Neural cell (in vitro differentiated cells): ENCODE data around the gene SMIM36. TPM values are rescaled to one million over a fixed set of nuclear protein-coding genes. Genes with fewer than 3 reads are reported as not detected.

ENCODE experiments used
- H2AFZ ChIP-seq: fragments of 200-600, 300-800 bp; sonication (generic), shearing (Covaris generic); 2 replicates; pipeline ENCODE4 v1.6.0; 2014; ENCODE audit warnings: low read depth, mild to moderate bottlenecking, antibody characterized with exemption, low read length, moderate library complexity
- H3F3A ChIP-seq: fragments of 200-600 bp; shearing (Covaris generic); 2 replicates; pipeline ENCODE4 v1.6.1; 2016; ENCODE audit warnings: mild to moderate bottlenecking, moderate library complexity, mixed read lengths, antibody characterized with exemption, low read length; ENCODE audit not compliant: insufficient read depth, poor library complexity, severe bottlenecking
- H3K27ac ChIP-seq: fragments of 200-600, 300-800 bp; sonication (generic), shearing (Covaris generic); 2 replicates; pipeline ENCODE4 v1.5.1; 2014; ENCODE audit warnings: mild to moderate bottlenecking, low read length, moderate library complexity
- H3K27me3 ChIP-seq: fragments of 300-800, 200-600 bp; sonication (generic), shearing (Covaris generic); 2 replicates; pipeline ENCODE4 v1.6.0; 2014; ENCODE audit warnings: mild to moderate bottlenecking, low read depth, low read length, moderate library complexity; ENCODE audit not compliant: insufficient read depth
- H3K36me3 ChIP-seq: fragments of 300-800, 200-600 bp; sonication (generic), shearing (Covaris generic); 2 replicates; pipeline ENCODE4 v1.5.1; 2014; ENCODE audit warnings: mild to moderate bottlenecking, antibody characterized with exemption, low read length, moderate library complexity; ENCODE audit not compliant: insufficient read depth
- H3K4me2 ChIP-seq: fragments of 300-800, 200-600 bp; sonication (generic), shearing (Covaris generic); 2 replicates; pipeline ENCODE4 v1.6.0; 2014; ENCODE audit warnings: mild to moderate bottlenecking, low read length
- H3K4me3 ChIP-seq: fragments of 300-800, 200-600 bp; sonication (generic), shearing (Covaris generic); 2 replicates; pipeline ENCODE4 v1.5.1; 2014; ENCODE audit warnings: mild to moderate bottlenecking, low read length, moderate library complexity
- H3K79me2 ChIP-seq: fragments of 200-600 bp; shearing (Covaris generic); replicated peaks from 2 replicates; pipeline ENCODE4 v1.6.0; 2014; ENCODE audit warnings: mild to moderate bottlenecking, low read length, moderate library complexity; ENCODE audit not compliant: insufficient read depth
- H3K9ac ChIP-seq: fragments of 300-800, 200-600 bp; sonication (generic), shearing (Covaris generic); 2 replicates; pipeline ENCODE4 v1.6.1; 2016; ENCODE audit warnings: mild to moderate bottlenecking, low read length, mixed read lengths
- H3K9me2 ChIP-seq: fragments of 200-600 bp; shearing (Covaris generic); 2 replicates; pipeline ENCODE4 v1.6.1; 2016; ENCODE audit warnings: mild to moderate bottlenecking, low read length, mixed read lengths; ENCODE audit not compliant: insufficient read depth
- H3K9me3 ChIP-seq: fragments of 200-600, 300-800 bp; sonication (generic), shearing (Covaris generic); 2 replicates; pipeline ENCODE4 v1.6.1; 2016; ENCODE audit warnings: mild to moderate bottlenecking, mixed run types, low read length, moderate library complexity, mixed read lengths
- H4K20me1 ChIP-seq: fragments of 200-600 bp; shearing (Covaris generic); 2 replicates; pipeline ENCODE4 v1.6.1; 2016; ENCODE audit warnings: mild to moderate bottlenecking, mixed run types; ENCODE audit not compliant: insufficient read depth
- EP300 ChIP-seq: fragments of 450-650 bp; conservative IDR thresholded peaks from 2 replicates; pipeline ENCODE4 v1.6.1; 2014; ENCODE audit warnings: antibody characterized with exemption, mild to moderate bottlenecking, moderate library complexity; ENCODE audit not compliant: poor library complexity, severe bottlenecking
- EZH2 ChIP-seq: fragments of 200-600, 300-800 bp; shearing (Covaris generic), sonication (generic); IDR thresholded peaks from 2 replicates; pipeline ENCODE4 v1.6.1; 2014; ENCODE audit warnings: antibody characterized with exemption, low read length, borderline replicate concordance, mild to moderate bottlenecking; ENCODE audit not compliant: insufficient read depth, poor library complexity, severe bottlenecking
- MXI1 ChIP-seq: fragments of 450-650 bp; conservative IDR thresholded peaks from 2 replicates; pipeline ENCODE4 v1.6.1; 2014; ENCODE audit warnings: antibody characterized with exemption, mild to moderate bottlenecking; ENCODE audit not compliant: poor library complexity, severe bottlenecking
- POLR2AphosphoS5 ChIP-seq: IDR thresholded peaks from 2 replicates; pipeline ENCODE4 v1.6.1; 2012
- RAD21 ChIP-seq: fragments of 450-650 bp; conservative IDR thresholded peaks from 2 replicates; pipeline ENCODE4 v1.6.1; 2014; ENCODE audit warnings: antibody characterized with exemption, mild to moderate bottlenecking, moderate library complexity
- REST ChIP-seq: IDR thresholded peaks from 2 replicates; pipeline ENCODE4 v1.6.1; 2012; ENCODE audit warnings: borderline replicate concordance
- SMC3 ChIP-seq: fragments of 450-650 bp; conservative IDR thresholded peaks from 2 replicates; pipeline ENCODE4 v1.6.1; 2014; ENCODE audit warnings: antibody characterized with exemption, mild to moderate bottlenecking, moderate library complexity; ENCODE audit not compliant: poor library complexity
- TAF1 ChIP-seq: IDR thresholded peaks from 2 replicates; pipeline ENCODE4 v1.6.1; 2012; ENCODE audit warnings: low read depth
- polyA plus RNA-seq: library from polyadenylated mRNA; depleted of rRNA; stranded (reverse); fragments of >200 nt; gene quantifications from 2 replicates; pipeline ENCODE4 v1.2.3, GENCODE V29; 2014
- TF ChIP-seq, protein P1 (sequence below): fragments of 450-650 bp; IDR thresholded peaks from 2 replicates; pipeline ENCODE4 v1.5.1; 2014; ENCODE audit warnings: antibody characterized with exemption, mild to moderate bottlenecking, moderate library complexity; ENCODE audit not compliant: poor library complexity, severe bottlenecking

SMIM36 gene
- polyA plus RNA-seq, 1 donor from 2014 or later, result not detected

- Histone ChIP-seq H4K20me1 (no peaks in the 10 kb centered on the region), H3K9me2 (no peaks in the 10 kb centered on the region), H3F3A (no peaks in the 10 kb centered on the region), H3K9me3 (no peaks in the 10 kb centered on the region), H3K79me2 (no peaks in the 10 kb centered on the region), H3K9ac (no peak overlapping the region), H3K27ac (no peak overlapping the region), H3K4me3 (no peak overlapping the region), H3K4me2 (no peak overlapping the region), H2AFZ (no peak overlapping the region), H3K36me3 (no peaks in the 10 kb centered on the region), H3K27me3 (no peaks in the 10 kb centered on the region)
- TF ChIP-seq TAF1 (no peak), RAD21 (no peak)
These were observed 74.1 kb downstream of the SMIM36 start for GRCh38 chr17:55437159-55437605.

DNA sequence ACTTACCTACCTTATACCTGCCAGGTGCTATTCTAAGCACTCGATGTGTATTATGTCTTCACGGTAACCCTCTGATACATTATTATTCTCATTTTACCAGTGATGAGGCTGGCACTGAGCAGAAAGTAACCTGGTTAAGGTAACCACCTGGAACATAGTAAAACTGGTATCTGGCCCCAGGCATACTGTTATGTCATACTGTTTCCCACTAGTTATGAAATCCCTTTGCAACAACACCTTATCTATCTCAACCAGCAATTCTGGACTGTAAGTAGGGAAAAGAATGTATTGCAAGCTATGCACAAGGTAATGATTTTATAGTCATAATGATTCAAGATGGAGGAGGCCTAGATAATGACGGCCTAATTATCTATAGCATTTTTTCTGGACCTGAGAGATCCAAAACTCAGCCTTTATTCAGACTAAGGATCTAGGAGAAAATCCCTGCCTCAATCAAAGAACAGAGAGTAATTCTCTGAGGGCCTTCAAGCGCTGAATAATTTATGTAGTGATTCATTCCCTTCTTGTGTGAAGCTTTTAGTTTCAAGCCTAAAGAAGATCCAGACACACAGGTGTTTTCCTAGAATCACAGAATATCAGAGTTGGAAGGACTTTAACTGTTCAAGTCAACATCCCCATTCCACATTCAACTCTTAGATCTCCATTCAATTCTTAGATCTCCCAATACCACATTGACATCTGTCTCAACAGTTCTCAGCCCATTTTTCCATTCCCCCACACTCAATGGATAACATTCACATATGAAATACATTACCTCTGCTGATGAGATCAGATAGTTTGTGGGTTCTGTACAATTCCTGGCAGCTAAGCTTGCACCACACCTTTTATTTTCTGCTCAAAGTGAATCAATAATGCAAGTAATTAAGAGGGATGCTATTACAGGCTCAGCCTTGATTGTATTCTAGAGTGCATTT is 74.8 kb downstream of the SMIM36 start:
- Histone ChIP-seq H3K27me3 (no peaks in the 10 kb centered on the region), H3K27ac (no peak overlapping the region), H3K9me3 (no peaks in the 10 kb centered on the region), H3K9ac (no peak overlapping the region), H3K36me3 (no peaks in the 10 kb centered on the region), H3K79me2 (no peaks in the 10 kb centered on the region), H4K20me1 (no peaks in the 10 kb centered on the region), H3K4me2 (no peak overlapping the region), H3K9me2 (no peaks in the 10 kb centered on the region), H2AFZ (no peak overlapping the region), H3K4me3 (no peak overlapping the region), H3F3A (no peaks in the 10 kb centered on the region)
- TF ChIP-seq TAF1 (no peak), POLR2AphosphoS5 (no peak), EZH2 (no peak), EP300 (no peak), SMC3 (no peak), MXI1 (no peak), RAD21 (no peak), REST (no peak)
- TF ChIP-seq, protein P1, sequence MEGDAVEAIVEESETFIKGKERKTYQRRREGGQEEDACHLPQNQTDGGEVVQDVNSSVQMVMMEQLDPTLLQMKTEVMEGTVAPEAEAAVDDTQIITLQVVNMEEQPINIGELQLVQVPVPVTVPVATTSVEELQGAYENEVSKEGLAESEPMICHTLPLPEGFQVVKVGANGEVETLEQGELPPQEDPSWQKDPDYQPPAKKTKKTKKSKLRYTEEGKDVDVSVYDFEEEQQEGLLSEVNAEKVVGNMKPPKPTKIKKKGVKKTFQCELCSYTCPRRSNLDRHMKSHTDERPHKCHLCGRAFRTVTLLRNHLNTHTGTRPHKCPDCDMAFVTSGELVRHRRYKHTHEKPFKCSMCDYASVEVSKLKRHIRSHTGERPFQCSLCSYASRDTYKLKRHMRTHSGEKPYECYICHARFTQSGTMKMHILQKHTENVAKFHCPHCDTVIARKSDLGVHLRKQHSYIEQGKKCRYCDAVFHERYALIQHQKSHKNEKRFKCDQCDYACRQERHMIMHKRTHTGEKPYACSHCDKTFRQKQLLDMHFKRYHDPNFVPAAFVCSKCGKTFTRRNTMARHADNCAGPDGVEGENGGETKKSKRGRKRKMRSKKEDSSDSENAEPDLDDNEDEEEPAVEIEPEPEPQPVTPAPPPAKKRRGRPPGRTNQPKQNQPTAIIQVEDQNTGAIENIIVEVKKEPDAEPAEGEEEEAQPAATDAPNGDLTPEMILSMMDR, result no peak
